Effector CD4-positive, alpha-beta T cell (primary cell): ENCODE results near the gene ASB18.

Source experiments
- DNase-seq: peaks from one replicate; pipeline ENCODE4 v3.0.0-alpha.2; 2020

The ASB18 gene

GRCh38 chr2:236205867-236206645 is 58.1 kb downstream of the ASB18 start:
- DNase-seq = no peak

- no peak for DNase-seq
Observed at GRCh38 chr2:236204953-236205352, 59.3 kb downstream of the ASB18 start.

DNA sequence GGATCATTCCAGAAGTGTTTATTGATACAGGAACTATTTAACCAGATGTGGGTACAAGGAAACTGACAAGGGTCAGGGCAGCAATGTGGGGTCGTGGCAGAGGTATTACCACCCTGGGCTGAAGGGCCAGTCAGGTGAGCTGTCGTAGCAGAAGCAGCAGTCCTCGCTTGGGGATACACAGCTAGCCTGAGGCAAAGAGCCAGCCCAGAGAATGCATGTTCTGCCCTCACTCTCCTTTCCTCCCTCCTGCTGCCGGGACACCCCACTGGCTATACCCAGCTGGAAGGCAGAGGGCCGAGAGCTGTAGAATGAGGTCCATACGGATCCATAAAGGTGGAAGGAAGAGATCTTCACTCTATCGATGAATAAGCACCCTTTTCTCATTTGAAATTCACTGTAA is 63.8 kb downstream of the ASB18 start:
- DNase-seq = no peak

DNA sequence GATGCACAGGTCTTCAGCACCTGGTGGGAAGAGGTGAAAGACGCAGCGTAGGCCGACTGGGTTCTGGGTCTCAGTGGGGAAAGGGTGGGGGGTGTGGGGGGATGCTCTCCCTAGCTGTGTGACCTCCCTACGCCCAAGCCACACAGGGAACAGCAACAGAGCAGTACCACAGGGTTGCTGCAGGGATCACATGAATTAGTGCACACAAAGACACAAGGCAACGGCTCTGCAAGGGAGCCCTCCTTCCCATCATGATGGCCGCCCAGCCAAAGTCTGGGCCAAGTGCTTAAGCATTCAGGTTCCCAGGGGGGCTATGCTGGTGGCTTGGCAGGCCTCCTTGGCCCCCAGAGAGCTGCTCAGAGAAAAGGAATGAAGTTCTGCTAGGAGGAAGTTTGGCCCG is 67.8 kb downstream of the ASB18 start:
- no peak for DNase-seq

DNA sequence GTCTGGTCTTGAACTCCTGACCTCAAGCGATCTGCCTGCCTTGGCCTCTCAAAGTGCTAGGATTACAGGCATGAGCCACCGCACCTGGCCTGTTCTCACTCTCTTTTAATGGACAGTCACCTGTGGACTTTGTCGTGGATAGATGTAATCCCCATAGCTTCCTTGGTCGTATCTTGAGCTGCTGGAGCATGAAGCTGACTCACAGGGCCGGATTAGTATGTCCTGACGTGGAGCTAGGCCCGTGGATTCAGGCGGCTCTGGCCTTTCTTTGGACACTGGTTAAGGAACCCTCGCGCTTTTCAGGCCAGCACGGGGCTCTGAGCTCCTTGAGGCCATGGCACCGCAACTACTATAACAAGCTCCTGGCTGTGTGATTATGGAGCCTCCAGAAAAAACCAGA is 68.5 kb downstream of the ASB18 start:
- DNase-seq = no peak

GRCh38 chr2:236194786-236195185 is 69.4 kb downstream of the ASB18 start:
- DNase-seq = no peak

GRCh38 chr2:236193026-236193425 is 71.2 kb downstream of the ASB18 start:
- DNase-seq = no peak

DNA sequence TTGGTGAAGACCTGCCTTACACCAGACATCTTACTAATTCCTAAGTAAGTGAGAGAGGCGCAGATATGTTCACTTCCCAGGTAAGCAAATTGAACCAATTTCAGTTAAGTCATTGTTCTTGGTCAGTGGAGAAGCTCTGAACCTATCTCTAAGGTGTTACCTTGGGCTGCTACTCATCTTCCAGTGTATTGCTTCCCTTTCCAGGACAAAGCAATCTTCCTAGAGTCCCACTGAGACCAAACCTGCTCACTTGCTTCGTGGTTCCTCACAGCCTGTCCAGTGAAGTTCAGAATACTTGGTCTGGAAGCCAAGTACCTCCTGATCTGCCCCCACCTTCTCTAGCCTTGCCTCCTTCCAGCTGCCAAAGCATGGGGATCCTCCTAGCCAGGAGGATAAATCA is 73.5 kb downstream of the ASB18 start:
- no peak for DNase-seq

GRCh38 chr2:236184701-236185100 is 79.5 kb downstream of the ASB18 start:
- DNase-seq = no peak

- DNase-seq = no peak
Observed at GRCh38 chr2:236180831-236181453, 83.3 kb downstream of the ASB18 start.

DNA sequence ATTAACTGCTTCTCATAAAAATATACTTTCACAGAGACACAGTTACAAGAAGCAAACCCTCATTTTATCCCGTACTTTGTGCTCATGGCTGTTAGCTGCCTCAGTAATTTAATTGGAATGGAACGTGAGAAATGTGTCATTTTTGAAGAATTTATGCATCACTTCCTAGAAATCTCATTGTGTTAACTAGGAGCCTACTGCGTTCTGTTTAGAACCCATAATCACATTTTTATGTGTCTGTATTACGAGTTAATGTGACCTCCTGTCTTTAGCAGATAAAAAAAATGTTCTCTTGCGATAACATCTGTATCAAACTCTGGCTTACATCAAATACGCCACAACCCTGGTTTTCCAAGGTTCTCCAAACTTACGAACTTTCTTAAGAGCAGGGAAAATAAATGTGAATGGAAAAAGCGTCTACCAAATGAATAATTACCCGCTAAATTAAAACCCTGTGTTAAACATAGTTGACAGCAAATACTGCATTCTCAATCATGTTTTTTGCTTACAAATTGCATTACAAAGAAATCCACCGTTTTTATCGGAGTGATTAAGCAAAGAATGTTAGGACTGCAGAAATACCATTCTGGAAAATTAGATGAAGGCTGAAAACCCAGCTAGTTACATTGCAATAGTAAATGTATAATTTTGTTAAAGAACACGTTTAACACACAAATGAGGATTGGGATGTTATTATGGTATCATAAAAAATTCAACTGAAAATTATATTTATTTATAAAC is 84.0 kb downstream of the ASB18 start:
- DNase-seq = no peak

DNA sequence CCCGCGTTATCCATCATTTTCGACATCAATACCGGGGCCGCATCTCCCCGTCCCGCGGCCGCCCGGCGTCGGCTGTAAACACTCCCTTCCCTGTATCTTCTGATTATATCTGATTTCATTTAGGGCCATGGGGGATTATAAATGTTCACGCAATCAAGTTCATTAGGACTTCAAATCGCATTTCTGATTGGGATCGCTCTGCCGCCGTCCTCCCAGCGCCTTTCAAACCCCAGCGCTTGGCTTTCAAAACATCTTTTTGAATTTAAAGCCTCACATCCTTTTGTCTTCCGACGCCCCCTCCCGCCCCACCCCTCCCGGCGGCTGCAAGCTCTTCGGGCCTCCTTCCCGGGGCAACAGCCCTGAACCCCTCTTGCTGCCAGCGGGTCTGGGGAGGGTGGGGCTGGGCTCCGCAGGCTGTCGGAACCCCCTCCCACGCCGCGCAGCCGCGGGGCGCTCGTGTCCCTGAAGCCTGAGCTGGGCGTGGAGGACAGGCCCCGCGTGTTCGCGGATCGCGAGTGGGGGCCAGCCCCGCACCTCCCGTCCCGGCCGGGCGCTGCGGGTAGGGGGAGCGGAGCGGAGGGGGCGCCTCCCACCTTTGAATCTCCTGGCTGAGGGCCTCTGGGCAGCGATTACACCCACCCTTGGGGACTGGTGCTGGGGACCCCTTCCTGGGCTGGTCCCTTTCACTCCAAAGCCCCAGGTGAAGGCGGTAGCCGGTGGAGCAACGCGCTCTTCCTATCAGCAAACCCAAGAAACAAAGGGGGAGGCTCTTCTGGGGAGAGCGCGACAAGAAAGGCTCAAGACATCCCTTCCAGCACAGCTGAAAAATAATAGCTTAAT is 84.8 kb downstream of the ASB18 start:
- no peak for DNase-seq

- no peak for DNase-seq
Observed at GRCh38 chr2:236178890-236179235, 85.3 kb downstream of the ASB18 start.

- DNase-seq = no peak
Observed at GRCh38 chr2:236177967-236178889, 86.0 kb downstream of the ASB18 start.

GRCh38 chr2:236177604-236177966 is 86.6 kb downstream of the ASB18 start:
- no peak for DNase-seq

- DNase-seq = no peak
Observed at GRCh38 chr2:236176951-236177350, 87.3 kb downstream of the ASB18 start.

DNA sequence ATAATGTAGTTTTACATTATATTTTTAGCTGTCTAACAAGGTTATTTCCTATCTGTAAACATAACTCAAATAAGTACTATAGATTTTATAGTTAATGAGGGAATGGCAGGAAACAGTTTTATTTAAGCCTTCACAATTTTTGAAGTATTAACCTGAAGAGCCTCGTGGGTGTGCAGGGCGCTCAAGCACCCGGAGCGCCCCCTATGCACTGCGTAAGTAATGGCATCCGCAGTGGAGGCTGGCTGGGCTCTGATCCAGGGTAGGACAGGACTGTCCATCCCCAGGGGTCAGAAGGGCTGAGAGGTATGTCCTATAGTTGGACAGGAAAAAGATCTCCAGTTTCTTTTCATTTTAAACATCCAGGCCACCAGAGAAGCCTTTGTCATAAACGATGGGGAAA is 87.8 kb downstream of the ASB18 start:
- DNase-seq = no peak

DNA sequence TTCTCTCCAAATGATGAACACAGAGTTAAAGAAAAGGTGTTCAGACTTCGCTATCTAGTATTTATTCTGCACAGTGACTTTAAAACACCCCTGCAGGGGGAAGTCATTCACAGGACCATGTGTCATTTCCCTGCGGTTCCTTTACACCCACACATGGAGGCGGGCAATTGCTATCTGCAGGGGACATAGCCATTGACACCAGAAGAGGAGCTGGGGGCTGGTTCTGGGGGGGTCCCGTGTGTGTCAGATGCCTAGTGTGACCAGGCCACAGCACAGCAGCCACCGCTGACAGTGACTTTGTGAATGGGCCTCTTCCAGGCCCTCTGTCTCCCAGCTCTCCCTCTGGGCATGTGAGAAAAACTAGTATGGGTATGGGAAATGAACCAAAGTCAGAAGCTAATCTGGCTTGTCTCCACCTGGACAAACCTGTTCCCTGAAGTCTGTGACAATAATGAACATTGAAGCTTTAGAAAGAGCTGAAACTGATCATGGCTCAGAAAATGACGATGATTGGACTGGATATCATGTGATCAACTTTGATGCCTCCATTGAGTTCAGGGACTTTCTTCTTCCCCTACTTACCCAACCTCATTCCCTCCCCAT is 88.6 kb downstream of the ASB18 start:
- DNase-seq = no peak

GRCh38 chr2:236173729-236174607 is 90.2 kb downstream of the ASB18 start:
- DNase-seq = no peak

DNA sequence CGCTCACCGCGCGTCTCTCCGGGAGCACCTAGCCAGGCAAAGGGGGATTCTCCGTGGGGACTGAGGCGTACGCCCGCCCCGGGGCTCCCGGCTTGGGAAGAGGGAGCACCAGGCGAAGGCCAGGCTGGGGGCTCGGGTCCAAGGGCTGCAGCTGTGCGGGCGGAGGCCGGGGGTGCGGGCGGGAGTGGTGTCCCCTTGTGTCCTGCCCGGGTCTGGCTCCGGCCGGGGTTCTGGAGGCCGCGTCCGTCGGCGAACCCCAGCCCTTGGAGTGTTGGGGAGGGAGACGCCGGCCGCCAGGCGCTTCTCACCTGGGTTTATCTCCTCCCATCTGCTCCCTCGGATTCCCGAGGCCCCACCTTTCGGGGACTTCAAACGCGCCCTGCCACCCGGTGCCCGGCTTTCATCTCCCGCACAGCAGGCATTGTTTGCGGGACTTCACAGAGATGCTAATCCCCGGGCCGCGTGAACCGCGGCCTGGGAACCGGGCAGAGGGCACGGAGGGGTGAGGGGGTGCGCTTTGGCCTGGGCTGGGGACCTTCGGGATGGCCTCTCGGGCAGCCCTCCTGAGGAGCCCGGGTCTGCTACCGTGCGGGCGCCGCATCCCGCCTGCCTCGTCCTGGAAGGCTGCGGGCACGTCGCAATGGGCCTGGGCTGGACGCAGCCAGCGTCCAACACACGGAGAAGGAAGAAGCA is 91.0 kb downstream of the ASB18 start:
- DNase-seq = no peak
